SK-N-MC (cell line): Measurements from ENCODE around the gene FSTL4.

Experiments used
- DNase-seq: peaks from one replicate; pipeline ENCODE4 v3.0.0-alpha.2; 2011; ENCODE audit warnings: low read depth, low spot score
- H3K27ac ChIP-seq: fragments of 200-600 bp; sonication (generic); 2 replicates; pipeline ENCODE4 v1.5.1; 2016; ENCODE audit warnings: mixed run types
- H3K36me3 ChIP-seq: fragments of 200-600 bp; sonication (generic); 2 replicates; pipeline ENCODE4 v1.6.1; 2017; ENCODE audit warnings: antibody characterized with exemption, low read length, mixed read lengths; ENCODE audit not compliant: insufficient read depth
- H3K4me3 ChIP-seq: fragments of 200-600 bp; sonication (generic); 2 replicates; pipeline ENCODE4 v1.5.1; 2016
- H3K9ac ChIP-seq: fragments of 200-600 bp; sonication (generic); 2 replicates; pipeline ENCODE4 v1.8.0; 2017; ENCODE audit warnings: mixed run types, mixed read lengths; ENCODE audit not compliant: insufficient read length
- H3K9me3 ChIP-seq: fragments of 200-600 bp; sonication (generic); 2 replicates; pipeline ENCODE4 v1.6.1; 2017; ENCODE audit warnings: low read depth, mild to moderate bottlenecking, antibody characterized with exemption, low read length, moderate library complexity, mixed read lengths
- EZH2 ChIP-seq: fragments of 200-600 bp; sonication (generic); IDR thresholded peaks from one replicate; pipeline ENCODE4 v1.6.1; 2017; ENCODE audit warnings: antibody characterized with exemption
- FOXP2 ChIP-seq: optimal IDR thresholded peaks from 2 replicates; pipeline ENCODE3; 2011; ENCODE audit warnings: mild to moderate bottlenecking, moderate library complexity; ENCODE audit not compliant: insufficient read depth; ENCODE audit errors: extremely low read length, control extremely low read depth
- POLR2AphosphoS5 ChIP-seq: IDR thresholded peaks from 2 replicates; pipeline ENCODE4 v1.6.1; 2012; ENCODE audit warnings: mild to moderate bottlenecking, low read depth, low read length, borderline replicate concordance

Gene FSTL4

GRCh38 chr5:133406208-133406976 is 205.9 kb downstream of the FSTL4 start:
- H3K9me3 ChIP-seq: no peaks in the 10 kb centered on the region
- no peak overlapping the region for H3K9ac ChIP-seq
- H3K27ac ChIP-seq: no peak overlapping the region
- H3K4me3 ChIP-seq: no peak overlapping the region
- no peaks in the 10 kb centered on the region for H3K36me3 ChIP-seq
- no peak for TF ChIP-seq FOXP2
- no peak for TF ChIP-seq EZH2
- no peak for TF ChIP-seq POLR2AphosphoS5
- DNase-seq: no peak

- DNase-seq: no peak
- H3K4me3 ChIP-seq: no peak overlapping the region
- H3K27ac ChIP-seq: no peak overlapping the region
- H3K9me3 ChIP-seq: no peaks in the 10 kb centered on the region
- H3K36me3 ChIP-seq: no peaks in the 10 kb centered on the region
- H3K9ac ChIP-seq: no peak overlapping the region
- TF ChIP-seq EZH2 (no peak), FOXP2 (no peak), POLR2AphosphoS5 (no peak)
These were observed 206.9 kb downstream of the FSTL4 start for GRCh38 chr5:133405275-133406034.

DNA sequence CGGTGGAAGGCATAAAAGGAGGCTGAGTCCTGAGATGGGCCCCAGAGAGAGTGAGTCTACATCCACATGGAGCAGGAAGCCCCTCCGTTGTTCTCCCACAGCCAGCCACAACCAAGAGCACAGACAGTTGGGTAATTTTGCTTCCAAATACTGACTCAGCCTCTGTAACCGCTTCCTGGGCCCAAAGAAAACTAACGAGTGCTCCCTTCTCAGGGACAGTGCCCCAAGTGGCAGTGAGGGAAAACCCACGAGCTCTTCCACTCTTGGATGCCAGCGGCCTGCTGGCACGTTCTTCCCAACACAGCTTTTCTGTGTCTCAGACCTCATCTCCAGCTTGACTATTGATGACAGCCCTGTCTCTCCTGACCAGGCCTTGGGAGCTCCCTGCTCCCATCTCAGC is 207.6 kb downstream of the FSTL4 start:
- Histone ChIP-seq H3K9me3 (no peaks in the 10 kb centered on the region), H3K4me3 (no peak overlapping the region), H3K36me3 (no peaks in the 10 kb centered on the region), H3K9ac (no peak overlapping the region), H3K27ac (no peak overlapping the region)
- DNase-seq: no peak
- no peak for TF ChIP-seq EZH2
- TF ChIP-seq FOXP2: no peak
- TF ChIP-seq POLR2AphosphoS5: no peak

DNA sequence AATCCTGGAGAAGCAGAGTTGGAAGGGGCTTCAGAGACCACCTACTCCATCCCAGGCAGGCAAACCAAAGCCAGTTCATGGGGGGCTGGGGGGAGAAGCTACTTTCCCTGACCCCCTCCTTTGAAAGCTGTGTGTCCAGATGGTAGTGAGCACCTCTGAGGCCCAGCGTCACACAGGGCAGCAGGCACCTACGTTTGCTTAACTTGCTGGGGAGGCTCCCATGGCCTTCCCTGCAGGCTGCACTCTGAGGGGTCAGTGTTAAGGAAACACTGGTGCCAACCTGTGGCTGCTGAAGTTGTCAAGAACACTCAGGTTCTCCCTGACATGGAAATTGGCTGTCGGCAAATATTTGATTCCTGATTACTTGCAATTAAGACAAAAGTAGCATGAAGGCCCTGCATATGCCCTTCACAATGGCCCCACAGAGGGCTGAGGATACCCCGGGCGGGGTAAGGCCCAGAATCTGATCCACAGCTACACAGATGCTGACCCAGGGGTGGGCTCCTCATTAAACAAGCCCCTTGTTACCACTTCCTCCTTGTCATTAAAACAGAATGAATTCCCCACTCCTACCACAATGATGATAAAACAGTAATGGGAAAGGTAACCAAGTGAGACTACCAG is 208.5 kb downstream of the FSTL4 start:
- Histone ChIP-seq H3K9me3 (no peaks in the 10 kb centered on the region), H3K36me3 (no peaks in the 10 kb centered on the region), H3K27ac (no peak overlapping the region), H3K9ac (no peak overlapping the region), H3K4me3 (no peak overlapping the region)
- no peak for TF ChIP-seq POLR2AphosphoS5
- DNase-seq: no peak

DNA sequence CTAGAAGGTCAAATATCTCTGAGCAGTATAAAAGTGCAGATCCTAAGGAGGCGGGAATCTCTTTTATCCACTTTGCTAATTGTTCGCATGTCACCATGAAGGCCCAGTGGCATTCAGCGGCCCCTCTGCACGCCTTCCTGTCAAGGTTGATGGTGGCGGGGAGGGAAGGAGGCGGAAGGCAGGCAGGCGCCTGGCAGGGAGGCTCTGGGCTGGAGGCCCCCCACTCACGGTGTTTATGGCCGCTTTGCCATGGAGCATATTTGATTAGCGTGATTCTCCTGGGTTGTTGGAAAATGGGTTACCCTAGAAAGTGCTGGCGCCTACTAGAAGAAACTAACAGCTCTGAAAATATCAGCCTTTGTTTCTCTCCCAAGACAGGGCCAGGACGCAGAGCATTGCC is 209.6 kb downstream of the FSTL4 start:
- H3K9me3 ChIP-seq: no peaks in the 10 kb centered on the region
- TF ChIP-seq EZH2 (no peak), POLR2AphosphoS5 (no peak), FOXP2 (no peak)
- no peak overlapping the region for H3K27ac ChIP-seq
- no peak overlapping the region for H3K4me3 ChIP-seq
- no peak overlapping the region for H3K9ac ChIP-seq
- no peaks in the 10 kb centered on the region for H3K36me3 ChIP-seq
- no peak for DNase-seq

DNA sequence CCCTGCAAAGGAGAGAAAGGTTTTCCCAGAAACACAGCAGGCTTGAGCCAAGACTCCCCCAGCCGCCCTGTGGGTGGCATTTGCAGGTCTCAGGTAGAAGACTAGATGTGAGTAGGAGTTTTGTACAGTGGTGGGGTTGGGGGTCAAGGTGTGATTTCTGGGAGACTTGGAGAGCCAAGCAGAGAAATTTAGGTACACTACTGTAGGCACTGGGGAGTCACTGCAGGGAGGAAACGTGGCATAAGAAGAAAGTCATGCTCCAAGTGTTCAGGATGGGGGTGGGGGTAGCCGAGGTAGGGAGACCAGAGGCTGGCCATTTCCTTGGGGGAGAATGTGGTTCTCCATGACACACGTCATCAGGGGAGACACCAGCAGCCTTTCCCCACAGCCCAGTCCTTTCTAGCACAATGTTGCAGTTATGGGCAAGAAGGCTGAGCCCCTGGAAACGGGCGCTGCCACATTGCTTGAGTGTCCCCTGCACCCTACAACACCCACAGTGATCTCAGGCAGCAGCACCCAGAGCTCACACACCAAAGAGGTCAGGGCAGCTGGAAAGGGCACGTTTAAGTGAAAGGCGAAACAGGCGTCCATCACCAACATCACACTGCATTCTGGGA is 210.5 kb downstream of the FSTL4 start:
- Histone ChIP-seq H3K36me3 (no peaks in the 10 kb centered on the region), H3K27ac (no peak overlapping the region), H3K9ac (no peak overlapping the region), H3K9me3 (no peaks in the 10 kb centered on the region), H3K4me3 (no peak overlapping the region)
- no peak for DNase-seq
- TF ChIP-seq POLR2AphosphoS5: no peak
- TF ChIP-seq EZH2: no peak
- TF ChIP-seq FOXP2: no peak

GRCh38 chr5:133400831-133401351 is 211.4 kb downstream of the FSTL4 start:
- Histone ChIP-seq H3K27ac (no peak overlapping the region), H3K9ac (no peak overlapping the region), H3K36me3 (no peaks in the 10 kb centered on the region), H3K4me3 (no peak overlapping the region), H3K9me3 (no peaks in the 10 kb centered on the region)
- no peak for DNase-seq
- TF ChIP-seq FOXP2: no peak
- TF ChIP-seq POLR2AphosphoS5: no peak
- no peak for TF ChIP-seq EZH2

DNA sequence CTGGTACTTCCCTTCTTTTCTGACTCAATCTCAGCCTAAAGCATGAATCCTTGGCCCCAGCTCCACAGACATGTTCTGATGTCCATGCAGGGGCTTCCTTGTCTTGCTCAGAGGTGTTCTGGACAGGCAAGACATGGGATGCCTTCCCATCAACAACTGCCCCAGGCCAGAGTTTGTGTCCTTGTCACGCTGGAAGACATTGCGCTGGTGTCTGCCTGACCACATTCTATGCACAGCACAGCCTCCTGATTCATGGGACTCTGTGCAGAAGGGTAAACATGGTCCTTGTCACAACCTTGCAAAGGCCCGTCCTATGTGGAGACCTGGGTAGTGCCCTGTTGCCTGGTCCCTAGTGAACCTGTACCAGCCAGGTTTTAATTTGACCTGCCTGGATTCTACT is 212.2 kb downstream of the FSTL4 start:
- no peaks in the 10 kb centered on the region for H3K9me3 ChIP-seq
- H3K4me3 ChIP-seq: no peak overlapping the region
- H3K36me3 ChIP-seq: no peaks in the 10 kb centered on the region
- no peak for DNase-seq
- H3K27ac ChIP-seq: no peak overlapping the region
- no peak overlapping the region for H3K9ac ChIP-seq
- TF ChIP-seq EZH2 (no peak), POLR2AphosphoS5 (no peak), FOXP2 (no peak)
